ENCODE results near the gene FNIP2.

GRCh38 chr4:158796370-158797140 is 27.7 kb downstream of the FNIP2 start:
- no peak for TF ChIP-seq CTCF (IDR thresholded peaks at IDR 0.05 in 8 of 11, conservative IDR thresholded peaks at IDR 0.05 in 3 of 11)
- TF ChIP-seq POLR2A (IDR thresholded peaks at IDR 0.05) = no peak
